ENCODE results near the gene BTBD7. TPM values are rescaled to one million over a fixed set of nuclear protein-coding genes. Genes with fewer than 3 reads are reported as not detected.

Gene BTBD7
- total RNA-seq, 1 donor from 2014 or later, result 53.2 TPM

DNA sequence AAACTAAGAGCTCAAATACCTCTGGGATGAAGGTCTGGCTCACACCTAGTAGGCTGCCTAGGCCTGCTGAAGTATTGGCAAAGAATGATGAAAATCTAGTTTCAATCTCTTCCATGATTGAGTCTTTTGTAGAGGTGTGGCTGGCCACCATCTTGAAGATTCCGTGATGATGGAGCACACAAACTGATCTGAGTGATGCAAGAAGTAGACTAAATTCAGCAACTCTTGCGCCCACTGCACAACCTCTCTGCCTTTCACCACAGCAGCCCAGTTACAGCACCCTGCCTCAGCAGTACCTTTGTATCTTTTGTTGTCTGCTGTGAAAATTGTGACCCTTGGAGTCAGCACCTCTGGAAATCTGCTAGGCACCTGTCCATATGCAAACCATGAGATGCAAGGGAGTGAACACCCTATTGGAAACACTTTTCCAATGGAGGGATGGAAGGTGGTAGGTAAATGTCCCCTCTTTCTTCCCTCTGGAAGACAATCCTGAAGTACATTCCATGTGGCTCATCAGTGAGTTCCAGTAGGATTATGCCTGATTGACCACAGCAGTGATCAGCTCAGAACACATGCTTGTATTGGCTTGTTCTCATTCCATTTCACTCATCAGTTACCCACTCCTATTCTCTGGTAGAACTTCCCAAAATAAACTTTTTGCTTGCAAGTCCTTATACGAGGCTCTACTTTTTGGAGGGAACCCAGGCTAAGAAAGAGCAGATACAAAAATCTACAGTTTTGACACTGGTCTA is 58.6 kb downstream of the BTBD7 start:
- Histone ChIP-seq H3K9me3 (ENCODE audit: insufficient read depth, low read depth, low read length) (no peaks in the 10 kb centered on the region), H3K27ac (ENCODE audit: low read depth, low read length) (no peak overlapping the region), H3K36me3 (ENCODE audit: insufficient read depth, low read length) (no peaks in the 10 kb centered on the region), H3K4me3 (ENCODE audit: insufficient read depth, low read depth, low read length) (no peak overlapping the region), H3K9ac (ENCODE audit: low read length) (no peak overlapping the region), H2AFZ (ENCODE audit: low read depth, low read length) (no peak overlapping the region), H3K4me2 (ENCODE audit: low read length) (no peak overlapping the region), H3K79me2 (ENCODE audit: insufficient read depth, low read length) (peaks cover 38% of the 10 kb centered on the region), H3K4me1 (ENCODE audit: insufficient read depth, low read length) (no peaks in the 10 kb centered on the region), H4K20me1 (ENCODE audit: insufficient read depth, low read length) (peaks cover 11% of the 10 kb centered on the region), H3K27me3 (ENCODE audit: insufficient read depth, low read length) (no peaks in the 10 kb centered on the region)
- TF ChIP-seq, protein P1, sequence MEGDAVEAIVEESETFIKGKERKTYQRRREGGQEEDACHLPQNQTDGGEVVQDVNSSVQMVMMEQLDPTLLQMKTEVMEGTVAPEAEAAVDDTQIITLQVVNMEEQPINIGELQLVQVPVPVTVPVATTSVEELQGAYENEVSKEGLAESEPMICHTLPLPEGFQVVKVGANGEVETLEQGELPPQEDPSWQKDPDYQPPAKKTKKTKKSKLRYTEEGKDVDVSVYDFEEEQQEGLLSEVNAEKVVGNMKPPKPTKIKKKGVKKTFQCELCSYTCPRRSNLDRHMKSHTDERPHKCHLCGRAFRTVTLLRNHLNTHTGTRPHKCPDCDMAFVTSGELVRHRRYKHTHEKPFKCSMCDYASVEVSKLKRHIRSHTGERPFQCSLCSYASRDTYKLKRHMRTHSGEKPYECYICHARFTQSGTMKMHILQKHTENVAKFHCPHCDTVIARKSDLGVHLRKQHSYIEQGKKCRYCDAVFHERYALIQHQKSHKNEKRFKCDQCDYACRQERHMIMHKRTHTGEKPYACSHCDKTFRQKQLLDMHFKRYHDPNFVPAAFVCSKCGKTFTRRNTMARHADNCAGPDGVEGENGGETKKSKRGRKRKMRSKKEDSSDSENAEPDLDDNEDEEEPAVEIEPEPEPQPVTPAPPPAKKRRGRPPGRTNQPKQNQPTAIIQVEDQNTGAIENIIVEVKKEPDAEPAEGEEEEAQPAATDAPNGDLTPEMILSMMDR (IDR thresholded peaks at IDR 0.05; ENCODE audit: insufficient read depth, low read depth, low read length), result no peak
- no peak for TF ChIP-seq EZH2 (IDR thresholded peaks at IDR 0.05; ENCODE audit: insufficient read depth, low read length)
- H3K4me1 Mint-ChIP-seq (ENCODE audit: low read depth, unreplicated experiment), result peaks cover 17% of the 10 kb centered on the region
- no peak for FAIRE-seq
- H3K27me3 Mint-ChIP-seq (ENCODE audit: low read depth, unreplicated experiment), result no peaks in the 10 kb centered on the region
- H3K36me3 Mint-ChIP-seq (ENCODE audit: low read depth, unreplicated experiment), result peaks cover 15% of the 10 kb centered on the region
- no peak overlapping the region for H3K4me3 Mint-ChIP-seq (ENCODE audit: unreplicated experiment)
- no peak overlapping the region for H3K27ac Mint-ChIP-seq (ENCODE audit: unreplicated experiment)
- H3K9me3 Mint-ChIP-seq (ENCODE audit: unreplicated experiment), result no peaks in the 10 kb centered on the region
- DNase-seq (ENCODE audit: low read depth), result no peak

DNA sequence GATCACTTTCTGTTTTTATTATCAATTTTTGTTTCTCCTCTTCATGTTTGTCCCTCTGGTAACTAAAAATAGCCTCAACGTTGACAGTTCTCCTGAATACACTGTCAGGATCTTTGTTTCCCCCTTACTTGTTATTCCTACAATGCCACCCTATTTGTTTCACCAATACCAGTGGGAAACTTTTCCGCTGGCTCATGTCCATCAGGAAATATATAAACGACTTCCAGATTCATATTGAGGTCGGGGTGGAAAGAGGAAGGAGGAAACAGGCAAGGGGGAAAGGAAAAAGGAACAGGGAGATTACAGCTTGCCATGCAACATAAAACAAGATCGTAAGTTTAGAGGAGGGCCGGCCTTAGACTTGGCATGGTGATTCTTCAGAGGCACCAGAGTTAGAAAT is 61.7 kb downstream of the BTBD7 start:
- no peak for TF ChIP-seq EZH2 (IDR thresholded peaks at IDR 0.05; ENCODE audit: insufficient read depth, low read length)
- TF ChIP-seq, protein P1 (IDR thresholded peaks at IDR 0.05; ENCODE audit: insufficient read depth, low read depth, low read length), result no peak
- DNase-seq (ENCODE audit: low read depth), result no peak
- Histone ChIP-seq H3K4me2 (ENCODE audit: low read length) (no peak overlapping the region), H2AFZ (ENCODE audit: low read depth, low read length) (no peak overlapping the region), H3K4me1 (ENCODE audit: insufficient read depth, low read length) (no peaks in the 10 kb centered on the region), H3K9ac (ENCODE audit: low read length) (no peak overlapping the region), H4K20me1 (ENCODE audit: insufficient read depth, low read length) (peaks cover 24% of the 10 kb centered on the region), H3K27me3 (ENCODE audit: insufficient read depth, low read length) (no peaks in the 10 kb centered on the region), H3K9me3 (ENCODE audit: insufficient read depth, low read depth, low read length) (no peaks in the 10 kb centered on the region), H3K36me3 (ENCODE audit: insufficient read depth, low read length) (no peaks in the 10 kb centered on the region), H3K27ac (ENCODE audit: low read depth, low read length) (no peak overlapping the region), H3K4me3 (ENCODE audit: insufficient read depth, low read depth, low read length) (no peak overlapping the region), H3K79me2 (ENCODE audit: insufficient read depth, low read length) (peaks cover 49% of the 10 kb centered on the region)
- peaks cover 20% of the 10 kb centered on the region for H3K36me3 Mint-ChIP-seq (ENCODE audit: low read depth, unreplicated experiment)
- H3K4me3 Mint-ChIP-seq (ENCODE audit: unreplicated experiment), result no peak overlapping the region
- FAIRE-seq, result no peak
- H3K27ac Mint-ChIP-seq (ENCODE audit: unreplicated experiment), result no peak overlapping the region
- no peaks in the 10 kb centered on the region for H3K9me3 Mint-ChIP-seq (ENCODE audit: unreplicated experiment)
- no peaks in the 10 kb centered on the region for H3K27me3 Mint-ChIP-seq (ENCODE audit: low read depth, unreplicated experiment)
- H3K4me1 Mint-ChIP-seq (ENCODE audit: low read depth, unreplicated experiment), result peaks cover 27% of the 10 kb centered on the region

Measured in astrocyte (in vitro differentiated cells and primary cell).